Activated CD4-positive, alpha-beta T cell treated with anti-CD3 and anti-CD28 coated beads for 4 hours (primary cell): ENCODE measurements around the gene PLXNA2.

Experiments
- DNase-seq, 2 donors: peaks; one replicate each; pipeline ENCODE4 v3.0.0-alpha.2; 2020

Gene PLXNA2

GRCh38 chr1:207988326-207989165 is 255.6 kb downstream of the PLXNA2 start:
- DNase-seq: no peak

DNA sequence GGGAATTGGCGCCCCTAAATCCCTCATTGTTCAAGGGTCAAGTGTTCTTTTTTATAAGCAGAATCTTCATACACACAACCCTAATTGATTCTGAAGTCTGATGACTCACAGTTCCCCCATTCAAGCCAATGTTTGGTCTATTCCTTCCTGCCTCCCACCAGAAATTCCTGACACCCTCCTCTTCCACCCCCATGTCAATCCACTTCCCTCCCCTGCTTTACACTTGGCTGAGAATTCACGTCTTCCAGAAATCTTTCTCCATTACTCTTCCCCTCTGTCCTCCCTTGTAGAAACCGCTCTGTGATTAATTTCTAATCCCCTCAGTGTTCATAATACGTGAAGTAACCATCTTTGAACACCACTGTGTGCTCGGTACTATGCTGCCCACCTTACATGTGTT is 257.0 kb downstream of the PLXNA2 start:
- no peak for DNase-seq

DNA sequence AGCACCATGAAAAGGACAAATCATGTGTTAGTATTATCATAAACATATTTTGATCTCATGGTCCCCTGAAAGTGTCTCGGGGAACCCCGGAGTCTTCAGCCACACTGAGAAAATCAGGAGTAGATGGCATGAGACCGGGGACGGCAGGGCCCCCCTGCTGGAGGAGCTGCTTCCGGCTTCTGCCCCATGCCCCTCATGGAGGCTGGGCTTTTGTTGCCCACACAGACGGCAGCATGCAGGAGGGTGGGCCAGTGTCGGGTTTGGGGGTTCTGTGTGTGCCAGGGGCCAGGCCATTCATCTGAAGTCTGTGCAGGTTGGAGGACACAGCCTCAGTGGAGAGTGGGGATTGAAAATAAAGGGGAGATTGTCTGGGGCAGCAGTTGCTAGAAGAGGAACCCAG is 258.2 kb downstream of the PLXNA2 start:
- no peak for DNase-seq

GRCh38 chr1:207984831-207985572 is 259.2 kb downstream of the PLXNA2 start:
- DNase-seq: no peak

DNA sequence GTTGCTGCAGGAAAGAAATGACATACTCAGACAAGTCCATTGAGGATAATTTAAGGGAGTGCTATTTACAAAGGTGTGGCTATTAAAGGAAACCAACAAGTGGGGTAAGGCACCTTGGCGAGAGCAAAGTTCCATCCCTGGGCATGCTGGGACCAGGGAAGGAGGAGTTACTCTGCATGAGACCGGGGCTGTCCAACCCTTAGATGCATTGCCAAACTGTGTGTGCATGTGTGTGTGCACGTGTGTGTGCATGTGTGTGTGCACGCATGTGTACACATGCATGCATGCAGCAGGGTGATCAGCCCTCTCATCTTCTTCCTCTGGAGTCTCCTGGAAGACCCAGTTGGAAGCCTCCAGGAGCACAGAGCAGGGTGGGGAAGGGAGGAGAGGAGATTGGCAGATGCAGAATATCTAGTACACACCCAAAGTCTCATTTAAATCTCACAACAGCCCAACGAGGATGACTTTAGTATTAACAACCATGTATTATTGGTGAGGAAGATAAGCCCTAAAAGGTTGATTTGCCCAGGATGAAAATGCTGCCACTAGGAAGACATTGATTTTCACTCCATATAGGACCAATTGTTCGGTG is 261.0 kb downstream of the PLXNA2 start:
- DNase-seq: no peak

- DNase-seq: no peak
Observed at GRCh38 chr1:207981976-207982375, 262.2 kb downstream of the PLXNA2 start.

GRCh38 chr1:207978441-207978840 is 265.7 kb downstream of the PLXNA2 start:
- no peak for DNase-seq

DNA sequence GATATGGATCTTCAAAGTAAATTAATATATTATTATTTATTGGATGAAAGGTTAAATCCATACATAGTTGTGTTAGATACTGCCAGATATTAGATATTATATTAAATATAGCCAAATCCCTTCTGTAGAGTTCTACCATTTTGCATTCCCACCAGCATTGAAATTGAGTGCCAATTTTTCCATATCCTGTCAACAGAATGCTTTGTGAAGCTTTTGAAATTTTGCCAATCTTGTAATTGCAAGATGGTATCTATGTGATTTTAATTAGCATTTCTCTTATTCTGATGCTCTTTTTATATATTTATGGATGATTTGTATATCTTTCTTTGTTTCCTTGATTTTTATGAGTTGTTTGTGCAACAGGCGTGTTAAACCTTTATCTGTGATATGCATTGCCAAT is 266.3 kb downstream of the PLXNA2 start:
- no peak for DNase-seq

DNA sequence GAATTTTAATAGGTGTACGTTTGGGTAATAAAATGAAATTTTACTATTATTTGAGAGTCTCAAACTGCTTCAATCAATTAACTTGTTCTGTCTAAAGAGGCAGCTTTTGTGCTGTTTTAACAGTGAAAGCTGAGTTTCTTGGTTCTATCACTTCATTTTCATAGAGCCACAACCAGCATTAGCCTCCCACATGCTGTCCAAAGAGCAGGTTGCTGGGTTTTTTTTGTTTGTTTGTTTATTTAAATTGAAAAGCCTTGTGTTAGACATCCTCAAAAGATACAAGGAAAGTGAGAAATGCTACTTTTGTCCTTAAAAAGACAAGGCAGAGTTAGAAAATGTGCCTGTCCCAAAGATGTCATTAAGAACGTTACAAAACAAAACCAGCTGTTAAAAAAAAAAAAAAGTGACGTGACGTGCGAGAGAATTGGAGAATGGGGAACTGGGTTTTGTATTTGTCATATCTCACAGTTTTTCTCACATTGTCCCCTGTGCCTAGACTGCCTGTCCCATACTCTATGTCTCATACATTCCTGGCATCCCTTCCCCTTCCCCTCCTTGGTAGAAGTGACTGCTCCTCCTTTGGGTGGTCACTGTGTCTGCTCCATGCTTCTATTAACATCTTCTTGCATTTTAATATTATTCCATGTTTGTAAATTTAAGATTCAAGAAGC is 270.2 kb downstream of the PLXNA2 start:
- DNase-seq: no peak

GRCh38 chr1:207972337-207972736 is 271.8 kb downstream of the PLXNA2 start:
- no peak for DNase-seq
